K562 (cell line): ENCODE measurements around the gene ARL6IP1. TPM values are rescaled to one million over a fixed set of nuclear protein-coding genes. Genes with fewer than 3 reads are reported as not detected.
A peak's percentile ranks its signal among the peaks of the same experiment; 100 is the strongest.

ENCODE experiments used
- ASH1L ChIP-seq: fragments of 450-650 bp; IDR thresholded peaks from 2 replicates; pipeline ENCODE4 v1.6.1; 2018; ENCODE audit warnings: borderline replicate concordance, mild to moderate bottlenecking, low read depth; ENCODE audit not compliant: partially characterized antibody
- CEBPZ ChIP-seq: fragments of 150-350 bp; IDR thresholded peaks from 2 replicates; pipeline ENCODE4 v1.6.1; 2014; ENCODE audit warnings: low read depth, mild to moderate bottlenecking, low read length, borderline replicate concordance
- CREB5 ChIP-seq: fragments of 250-450 bp; sonication (Bioruptor Pico); IDR thresholded peaks from 2 replicates; pipeline ENCODE4 v1.5.0; 2020; ENCODE audit warnings: mild to moderate bottlenecking
- EZH2 ChIP-seq: IDR thresholded peaks from 2 replicates; pipeline ENCODE4 v1.6.1; 2012; ENCODE audit warnings: low read depth, mild to moderate bottlenecking, inconsistent platforms, low read length, borderline replicate concordance
- HES1 ChIP-seq: fragments of 450-650 bp; IDR thresholded peaks from 2 replicates; pipeline ENCODE4 v1.6.1; 2016; ENCODE audit warnings: low read depth, mild to moderate bottlenecking, moderate library complexity
- HSF4 ChIP-seq: fragments of 250-450 bp; sonication (Bioruptor Pico); IDR thresholded peaks from 2 replicates; pipeline ENCODE4 v2.1.2; 2022; ENCODE audit warnings: mild to moderate bottlenecking, moderate library complexity, borderline replicate concordance
- JUNB ChIP-seq: fragments of 450-650 bp; formaldehyde crosslinking; conservative IDR thresholded peaks from 2 replicates; pipeline ENCODE4 v1.4.0; 2020; ENCODE audit warnings: mild to moderate bottlenecking
- MAFG ChIP-seq: fragments of 450-650 bp; conservative IDR thresholded peaks from 2 replicates; pipeline ENCODE4 v1.6.1; 2016; ENCODE audit warnings: missing genetic modification characterization, missing compliant biosample characterization
- MCM5 ChIP-seq: fragments of 450-650 bp; IDR thresholded peaks from 2 replicates; pipeline ENCODE4 v1.6.1; 2016; ENCODE audit warnings: low read depth
- PHB ChIP-seq: fragments of 250-450 bp; sonication (Bioruptor Pico); IDR thresholded peaks from 2 replicates; pipeline ENCODE4 v1.5.0; 2021
- RB1 ChIP-seq: fragments of 450-650 bp; IDR thresholded peaks from 2 replicates; pipeline ENCODE4 v1.6.1; 2017; ENCODE audit warnings: low read depth, mild to moderate bottlenecking
- RERE ChIP-seq: sonication (generic); formaldehyde crosslinking; IDR thresholded peaks from 2 replicates; pipeline ENCODE4 v1.8.0; 2023; ENCODE audit warnings: missing genetic modification reagents, mild to moderate bottlenecking, borderline replicate concordance
- ZNF253 ChIP-seq: fragments of 250-450 bp; sonication (Bioruptor Pico); conservative IDR thresholded peaks from 2 replicates; pipeline ENCODE4 v1.6.1; 2021; ENCODE audit warnings: mild to moderate bottlenecking
- ZNF354B ChIP-seq: fragments of 250-450 bp; sonication (Bioruptor Pico); IDR thresholded peaks from 2 replicates; pipeline ENCODE4 v1.4.0; 2020
- ZNF512 ChIP-seq: IDR thresholded peaks from 2 replicates; pipeline ENCODE4 v1.6.1; 2016; ENCODE audit warnings: missing genetic modification characterization, missing compliant biosample characterization
- polyA plus RNA-seq, 8 experiments: library from polyadenylated mRNA; depleted of rRNA in 4 of 8; stranded (reverse) in 5 of 8; unstranded in 3 of 8; fragments of >200 nt; fragmentation: Nextera tagmentation in 2 of 8; fragmentation: Illumina TruSeq in 1 of 8; extraction: Ambion mirVana in 2 of 8; extraction: Trizol in 1 of 8; gene quantifications; 2 replicates each; pipeline versions ENCODE4 v1.2.1 to v1.2.3, GENCODE V29; 2011 to 2014; ENCODE audit warnings: inconsistent platforms in 1 of 8, missing spikeins in 1 of 8
- total RNA-seq, 7 experiments: library from RNA; depleted of rRNA in 6 of 7; stranded (reverse); fragments of >200 nt in 6 of 7; fragmentation: Illumina TruSeq in 2 of 7; extraction: Trizol in 2 of 7; gene quantifications; 2 replicates each; pipeline versions ENCODE4 v1.2.1 to v1.2.3, GENCODE V29; 2011 to 2021; ENCODE audit warnings: low replicate concordance in 1 of 7

ARL6IP1 gene
- total and polyA plus RNA-seq, 9 of the 15 experiments (the other 6 are each of a cell fraction or from before 2014, with no cell fraction given), result 102 to 391 (median 162) TPM

GRCh38 chr16:18801145-18801972 lies at the start of gene ARL6IP1 (continued):
- TF ChIP-seq CEBPZ, result no peak
- no peak for TF ChIP-seq ZNF253 (CRISPR knock-in tag)
- TF ChIP-seq HSF4 (CRISPR knock-in tag), result no peak
- TF ChIP-seq PHB (CRISPR knock-in tag), result no peak
- TF ChIP-seq HES1, result no peak
- no peak for TF ChIP-seq MCM5
- no peak for TF ChIP-seq MAFG (tag)
- peak; percentile 52; the same call in 1 of the 2 replicates for TF ChIP-seq RB1
- no peak for TF ChIP-seq ZNF512 (tag)
- TF ChIP-seq ASH1L, result peak; percentile 80
- TF ChIP-seq JUNB (CRISPR knock-in tag), result no peak
- TF ChIP-seq EZH2, result no peak
- no peak for TF ChIP-seq ZNF354B
- no peak for TF ChIP-seq CREB5 (CRISPR knock-in tag)
- TF ChIP-seq RERE (CRISPR knock-in tag), result no peak
